Smooth muscle cell (in vitro differentiated cells): ENCODE measurements around the gene DESI2. TPM values are rescaled to one million over a fixed set of nuclear protein-coding genes. Genes with fewer than 3 reads are reported as not detected.

Experiments used
- DNase-seq: peaks from one replicate; lab custom pipeline; 2025; ENCODE audit not compliant: unreplicated experiment; lab: John Stamatoyannopoulos, UW
- H2AFZ ChIP-seq: fragments of 200-600 bp; sonication (generic); 2 replicates; pipeline ENCODE4 v1.6.0; 2016; ENCODE audit warnings: antibody characterized with exemption, low read depth, mild to moderate bottlenecking
- H3F3A ChIP-seq: fragments of 200-600 bp; sonication (generic); 2 replicates; pipeline ENCODE4 v1.6.0; 2017; ENCODE audit warnings: antibody characterized with exemption, low read depth
- H3K27ac ChIP-seq: fragments of 200-600 bp; sonication (generic); 2 replicates; pipeline ENCODE4 v1.5.1; 2016; ENCODE audit warnings: low read depth, mild to moderate bottlenecking
- H3K27me3 ChIP-seq: fragments of 200-600 bp; sonication (generic); 2 replicates; pipeline ENCODE4 v1.6.1; 2016; ENCODE audit warnings: low read depth, mild to moderate bottlenecking
- H3K36me3 ChIP-seq: fragments of 200-600 bp; sonication (generic); 2 replicates; pipeline ENCODE4 v1.5.1; 2016; ENCODE audit warnings: low read depth
- H3K4me1 ChIP-seq: fragments of 200-600 bp; sonication (generic); 2 replicates; pipeline ENCODE4 v1.5.1; 2016; ENCODE audit warnings: low read depth
- H3K4me2 ChIP-seq: fragments of 200-600 bp; sonication (generic); 2 replicates; pipeline ENCODE4 v1.6.0; 2016; ENCODE audit warnings: mild to moderate bottlenecking
- H3K4me3 ChIP-seq: fragments of 200-600 bp; sonication (generic); 2 replicates; pipeline ENCODE4 v1.5.1; 2016; ENCODE audit warnings: mild to moderate bottlenecking
- H3K79me2 ChIP-seq: fragments of 200-600 bp; sonication (generic); 2 replicates; pipeline ENCODE4 v1.6.0; 2016; ENCODE audit warnings: low read depth, mild to moderate bottlenecking
- H3K9ac ChIP-seq: fragments of 200-600 bp; sonication (generic); 2 replicates; pipeline ENCODE4 v1.6.0; 2016; ENCODE audit warnings: low read depth
- H3K9me3 ChIP-seq: fragments of 200-600 bp; sonication (generic); replicated peaks from 2 replicates; pipeline ENCODE4 v1.5.1; 2016; ENCODE audit warnings: low read depth
- H4K20me1 ChIP-seq: fragments of 200-600 bp; sonication (generic); 2 replicates; pipeline ENCODE4 v1.6.0; 2016; ENCODE audit warnings: low read depth
- CTCF ChIP-seq: fragments of 200-600 bp; sonication (generic); IDR thresholded peaks from 2 replicates; pipeline ENCODE4 v1.5.1; 2017; ENCODE audit warnings: borderline replicate concordance, mild to moderate bottlenecking, antibody characterized with exemption; ENCODE audit not compliant: insufficient read depth, poor library complexity, severe bottlenecking
- WGBS: methylation state at CpG from one replicate; pipeline ENCODE4 v1.1.7; 2016; ENCODE audit warnings: low lambda C conversion rate; 5-methylcytosine and 5-hydroxymethylcytosine counted together
- polyA plus RNA-seq: library from polyadenylated mRNA; unstranded; fragments of >200 nt; fragmentation: Nextera tagmentation; extraction: Ambion mirVana; gene quantifications from 2 replicates; pipeline ENCODE4 v1.2.1, GENCODE V29; 2016
- total RNA-seq: library from RNA; depleted of rRNA; stranded (reverse); fragments of >200 nt; gene quantifications from 2 replicates; pipeline ENCODE4 v1.2.3, GENCODE V29; 2014

The DESI2 gene
- total and polyA plus RNA-seq, 2 experiments from 2014 or later: 31.5 to 56.3 TPM

DNA sequence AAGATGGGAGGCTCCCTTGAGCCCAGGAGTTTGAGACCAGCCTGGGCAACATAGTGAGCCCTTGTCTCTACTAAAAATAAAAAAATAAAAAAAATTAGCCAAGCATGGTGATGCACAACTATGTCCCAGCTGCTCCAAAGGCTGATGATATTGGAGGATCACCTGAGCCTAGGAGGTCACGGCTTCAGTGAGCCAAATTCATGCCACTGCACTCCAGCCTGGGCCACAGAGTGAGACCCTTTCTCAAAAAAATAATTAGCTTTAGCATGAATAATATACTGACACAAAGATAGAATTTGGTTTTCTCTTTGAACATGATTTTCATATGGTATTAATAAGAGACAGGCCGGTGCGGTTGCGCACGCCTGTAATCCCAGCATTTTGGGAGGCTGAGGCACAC, 88.8 kb downstream of the DESI2 start:
- 99% methylated on average over 5 of the region's 5 CpGs for WGBS
- Histone ChIP-seq H3K9ac (no peak overlapping the region), H3K4me3 (no peak overlapping the region), H3K4me1 (no peaks in the 10 kb centered on the region), H3K4me2 (no peak overlapping the region), H4K20me1 (no peaks in the 10 kb centered on the region), H3K9me3 (no peaks in the 10 kb centered on the region), H3K36me3 (no peaks in the 10 kb centered on the region), H3F3A (no peaks in the 10 kb centered on the region), H2AFZ (no peak overlapping the region), H3K79me2 (no peaks in the 10 kb centered on the region), H3K27ac (no peak overlapping the region), H3K27me3 (no peaks in the 10 kb centered on the region)
- no peak for DNase-seq
- TF ChIP-seq CTCF: no peak

DNA sequence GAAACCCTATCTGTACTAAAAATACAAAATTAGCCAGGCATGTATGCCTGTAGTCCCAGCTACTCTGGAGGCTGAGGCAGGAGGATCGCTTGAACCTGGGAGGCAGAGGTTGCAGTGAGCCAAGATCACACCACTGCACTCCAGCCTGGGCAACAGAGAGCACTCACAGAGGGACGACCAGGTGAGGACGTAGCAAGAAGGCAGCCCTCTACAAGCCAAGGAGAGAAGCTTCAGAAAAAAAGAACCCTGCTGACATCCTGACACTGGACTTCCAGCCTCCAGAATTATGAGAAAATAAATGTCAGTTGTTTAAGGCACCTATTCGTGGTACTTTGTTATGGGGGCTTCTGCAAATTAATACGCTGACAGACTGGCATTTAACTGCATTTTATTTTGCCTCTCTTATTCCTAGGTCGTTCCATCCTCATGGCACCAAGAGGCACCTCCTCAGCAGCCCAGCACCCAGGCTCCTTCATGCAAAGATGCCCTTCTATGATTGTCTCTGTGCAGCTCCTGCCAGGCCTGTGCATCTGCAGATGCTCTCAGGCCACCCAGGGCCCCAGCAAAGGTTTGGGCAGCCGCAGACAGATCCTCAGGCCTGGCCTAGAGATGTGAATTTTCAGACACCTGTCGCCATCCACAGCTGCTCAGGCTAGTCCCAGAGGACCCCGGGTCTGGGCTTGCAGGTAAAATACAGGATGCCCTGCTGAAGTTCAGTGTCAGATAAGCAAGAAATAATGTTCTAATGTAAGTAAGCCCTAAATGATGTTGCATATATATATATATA, 96.5 kb downstream of the DESI2 start:
- Histone ChIP-seq H2AFZ (no peak overlapping the region), H3K9me3 (no peaks in the 10 kb centered on the region), H3K27me3 (no peaks in the 10 kb centered on the region), H3K36me3 (no peaks in the 10 kb centered on the region), H3K4me3 (no peak overlapping the region), H3F3A (no peaks in the 10 kb centered on the region), H3K79me2 (no peaks in the 10 kb centered on the region), H3K27ac (no peak overlapping the region), H3K4me2 (no peak overlapping the region), H3K9ac (no peak overlapping the region), H3K4me1 (no peaks in the 10 kb centered on the region), H4K20me1 (no peaks in the 10 kb centered on the region)
- DNase-seq: no peak
- 97% methylated on average over 9 of the region's 9 CpGs for WGBS
- no peak for TF ChIP-seq CTCF

- Histone ChIP-seq H3K27ac (no peak overlapping the region), H3K9ac (no peak overlapping the region), H3K4me1 (no peaks in the 10 kb centered on the region), H2AFZ (no peak overlapping the region), H3K4me3 (no peak overlapping the region), H3K4me2 (no peak overlapping the region), H4K20me1 (no peaks in the 10 kb centered on the region), H3K79me2 (no peaks in the 10 kb centered on the region), H3K27me3 (no peaks in the 10 kb centered on the region), H3F3A (no peaks in the 10 kb centered on the region), H3K9me3 (no peaks in the 10 kb centered on the region), H3K36me3 (no peaks in the 10 kb centered on the region)
- no peak for TF ChIP-seq CTCF
- WGBS: 97% methylated on average over 13 of the region's 13 CpGs
- no peak for DNase-seq
These were observed 98.5 kb downstream of the DESI2 start for GRCh38 chr1:244751271-244751895.
